Fibroblast of skin of left biceps (primary cell): ENCODE results near the gene SEMA3B.

Experiments
- DNase-seq, 2 experiments: peaks; one replicate each; pipeline ENCODE4 v3.0.0-alpha.2; 2013; ENCODE audit warnings: low read depth in 2 of 2

Gene SEMA3B

GRCh38 chr3:50317300-50317699 is 48.4 kb downstream of the SEMA3B start:
- DNase-seq = no peak

DNA sequence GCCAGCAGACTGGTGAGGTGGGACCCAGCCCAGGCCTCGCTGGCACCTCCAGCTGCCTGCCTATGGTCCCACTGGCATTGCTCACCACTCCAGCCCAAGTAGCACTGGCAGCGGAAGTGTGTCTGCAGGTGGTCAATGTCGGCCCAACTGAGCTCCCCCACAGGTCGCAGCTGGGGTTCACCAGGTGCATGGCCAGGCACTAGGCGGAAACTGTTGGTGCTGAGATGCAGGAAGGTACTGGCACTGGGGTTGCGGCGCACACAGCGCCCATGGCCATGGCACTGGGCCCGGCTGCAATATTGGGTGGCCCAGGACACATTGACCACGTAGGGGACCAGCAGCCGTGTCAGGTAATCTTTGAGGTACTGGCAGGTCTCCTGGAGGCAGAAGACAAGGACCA is 49.2 kb downstream of the SEMA3B start:
- DNase-seq = no peak

DNA sequence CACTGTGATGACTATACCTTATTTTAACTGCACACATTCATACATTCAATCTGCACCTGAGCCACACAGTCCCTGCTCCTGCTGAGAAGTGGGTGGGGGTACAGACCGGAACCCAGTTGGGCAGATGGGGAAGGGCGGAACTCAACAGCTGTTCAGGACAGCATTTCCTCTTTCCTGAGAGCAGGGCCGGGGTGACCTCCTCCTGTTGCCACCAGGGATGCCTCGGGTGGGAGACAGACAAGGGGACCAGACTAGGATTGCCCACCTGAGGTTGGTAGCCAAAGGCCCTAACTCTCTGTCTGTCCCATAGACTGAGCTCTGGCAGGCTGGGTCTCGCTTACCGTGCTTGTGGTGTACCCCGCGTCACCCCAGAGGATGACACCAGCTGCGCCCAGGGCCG is 49.7 kb downstream of the SEMA3B start:
- DNase-seq = no peak

DNA sequence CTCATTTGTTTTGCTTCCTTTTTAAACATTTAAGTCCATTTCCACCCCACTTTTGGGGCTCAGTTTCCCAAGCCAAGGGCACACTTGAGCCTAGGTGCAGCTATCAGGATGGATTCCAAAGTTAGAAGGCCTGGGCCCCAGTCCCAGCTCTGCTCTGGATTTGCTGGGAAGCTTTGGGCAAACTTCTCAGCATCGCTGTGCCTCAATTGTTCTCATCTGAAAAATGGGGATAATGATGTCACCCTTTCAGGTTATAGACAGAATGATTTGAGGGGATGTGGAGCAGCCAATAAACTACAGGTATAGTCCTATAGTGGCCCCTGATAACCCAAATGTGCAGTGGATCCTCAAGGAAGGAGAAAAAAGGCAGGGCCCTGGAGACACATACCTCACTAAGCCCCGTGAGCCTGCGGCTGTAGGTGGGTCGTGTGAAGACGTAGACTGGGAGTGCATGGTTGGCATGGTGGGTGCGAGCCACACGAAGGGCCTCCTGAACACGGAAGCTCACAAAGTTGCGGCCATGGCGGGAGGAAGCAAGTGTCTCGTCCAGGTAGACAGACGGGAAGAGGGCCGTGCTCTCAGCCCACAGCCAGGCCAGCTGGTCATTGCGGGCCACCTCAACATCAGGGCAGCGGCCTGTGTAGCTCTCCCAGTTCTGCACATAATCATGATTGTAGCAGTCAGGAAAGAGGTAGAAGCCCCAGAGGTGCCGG is 50.4 kb downstream of the SEMA3B start:
- no peak for DNase-seq

GRCh38 chr3:50319894-50320625 is 51.1 kb downstream of the SEMA3B start:
- no peak for DNase-seq

DNA sequence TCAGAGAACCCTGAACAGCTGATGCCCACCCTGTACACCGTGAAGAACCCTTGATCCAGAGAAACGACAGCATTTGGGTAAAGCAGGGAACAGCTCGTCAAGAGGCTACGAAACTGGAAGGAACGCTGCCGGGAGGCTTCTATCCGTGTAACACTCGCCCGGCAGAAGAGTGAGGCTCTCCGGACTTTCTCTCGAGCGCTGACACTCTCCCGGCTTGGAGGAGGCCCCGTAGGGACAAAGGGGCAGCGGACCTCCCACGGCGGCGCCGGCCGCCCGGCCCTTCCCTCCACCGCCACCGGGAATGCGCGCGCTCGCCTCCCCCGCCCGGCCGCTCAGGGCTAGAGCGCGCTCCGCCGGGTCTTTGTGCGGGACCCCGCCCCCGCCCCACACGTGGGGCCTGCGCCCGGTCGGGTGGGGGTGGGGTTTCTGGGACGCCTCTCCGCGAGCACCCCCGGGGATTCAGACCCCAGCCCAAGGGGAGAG is 51.9 kb downstream of the SEMA3B start:
- no peak for DNase-seq

DNA sequence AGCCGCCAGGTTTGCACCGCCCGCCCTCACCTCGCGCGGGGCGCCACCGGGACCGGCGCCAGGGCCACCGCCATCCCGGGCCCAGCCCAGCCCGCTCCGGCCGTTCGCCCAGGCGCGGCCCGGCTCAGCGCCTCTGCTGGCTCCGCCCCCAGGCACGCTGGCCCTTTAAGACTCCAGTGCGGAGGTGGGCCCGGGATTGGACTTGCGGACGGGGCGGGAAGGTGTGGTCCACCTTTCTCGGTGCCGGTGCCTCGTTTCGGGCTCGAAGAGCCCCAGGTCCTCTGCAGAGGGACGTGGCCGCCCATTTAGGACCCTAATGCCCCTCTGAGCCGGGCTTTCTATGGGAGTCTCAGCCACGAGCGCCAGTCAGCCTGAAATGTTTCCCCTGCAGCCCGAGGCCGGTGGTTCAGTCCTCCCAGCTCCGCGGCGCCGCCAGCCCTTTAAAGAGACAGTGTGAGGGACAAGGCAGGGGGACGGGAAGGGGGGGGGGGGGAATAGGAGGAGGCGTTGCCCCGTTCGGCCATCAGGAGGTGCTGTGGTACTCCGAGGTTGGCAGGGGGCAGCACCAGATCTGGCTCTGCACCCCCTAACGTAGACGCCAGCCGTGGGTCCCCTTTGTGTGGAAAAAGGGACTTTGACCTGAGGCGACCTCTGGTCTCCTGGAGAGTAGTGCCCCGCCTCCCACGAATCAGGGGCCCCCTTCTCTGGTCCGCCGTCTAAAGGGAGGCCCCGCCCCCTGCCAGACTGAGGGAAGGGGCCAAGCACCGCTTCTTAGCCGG is 52.6 kb downstream of the SEMA3B start:
- peak; percentile 70 to 71 for DNase-seq

DNA sequence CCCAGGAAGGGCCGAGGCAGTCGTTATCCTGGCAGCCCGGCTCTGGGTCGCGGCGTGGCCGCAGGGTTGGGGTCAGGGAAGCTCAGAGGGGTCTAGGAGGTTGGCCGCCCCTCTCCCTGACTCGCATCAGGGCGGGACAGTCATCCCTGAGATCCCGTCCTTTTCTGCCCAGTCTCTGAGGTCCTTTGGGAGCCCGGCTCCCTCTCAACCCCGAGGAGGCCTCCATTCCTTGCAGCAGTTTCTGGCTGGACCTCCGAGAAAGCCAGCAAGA is 53.1 kb downstream of the SEMA3B start:
- no peak for DNase-seq

GRCh38 chr3:50322386-50323091 is 53.6 kb downstream of the SEMA3B start, which contains the start of gene HYAL2:
Gene HYAL2, minus strand, starts transcription at chr3:50322745. Its CDS starts 2,256 bp downstream, at chr3:50320489.
- no peak for DNase-seq

GRCh38 chr3:50323092-50323600 is 54.2 kb downstream of the SEMA3B start:
- no peak for DNase-seq

- no peak for DNase-seq
These were observed 54.8 kb downstream of the SEMA3B start for GRCh38 chr3:50323614-50324199.

- DNase-seq = no peak
These were observed 55.6 kb downstream of the SEMA3B start for GRCh38 chr3:50324351-50325112.

DNA sequence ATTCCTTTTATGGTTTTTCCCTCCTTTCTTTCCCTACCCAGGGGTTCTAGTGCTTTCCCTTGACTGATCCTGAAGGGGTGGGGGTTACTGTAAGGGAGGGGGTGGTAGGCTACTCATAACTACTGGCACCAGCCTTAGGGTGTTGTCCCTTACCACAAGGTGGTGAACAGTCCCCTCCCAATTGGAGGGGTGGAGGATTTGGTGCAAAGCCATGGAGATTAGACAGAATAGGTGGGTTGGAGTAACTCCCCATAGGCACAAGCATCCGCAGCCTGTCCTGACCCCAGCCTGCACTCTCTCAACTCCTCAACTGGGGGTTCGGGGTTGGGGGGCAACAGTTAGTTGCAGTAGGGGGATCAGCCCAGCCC is 56.1 kb downstream of the SEMA3B start:
- DNase-seq = no peak

DNA sequence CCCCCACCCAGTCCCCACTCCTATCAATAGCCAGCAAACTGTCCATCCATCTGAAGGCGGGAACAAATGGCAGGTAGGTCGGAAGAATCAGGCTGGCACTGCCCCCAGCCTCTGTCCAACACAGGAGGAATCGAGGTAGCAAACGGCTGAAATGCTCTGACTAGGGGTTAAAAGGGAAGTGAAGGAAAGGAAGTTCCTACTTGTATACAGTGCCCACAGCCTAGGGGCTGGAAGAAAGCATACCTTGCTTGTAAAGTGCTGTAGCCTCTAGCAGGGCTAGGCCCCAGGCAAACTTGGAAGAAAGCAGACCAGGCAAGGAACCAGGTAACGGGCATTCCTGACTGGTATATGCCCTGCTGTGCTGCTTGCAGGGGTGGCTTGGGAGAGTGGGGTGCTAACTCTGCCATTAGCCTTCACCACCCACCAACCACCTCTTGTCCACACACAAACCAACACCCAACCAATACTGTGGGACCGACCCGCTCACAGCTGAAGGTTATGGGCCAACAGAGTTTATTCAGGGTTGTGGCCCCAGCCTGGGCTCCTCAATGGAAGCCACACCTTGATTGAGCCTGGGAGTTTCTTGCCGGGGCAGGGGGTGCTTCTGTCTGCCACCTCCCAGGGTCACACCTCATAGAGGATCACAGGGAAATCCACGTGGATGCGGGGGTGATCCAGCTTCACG is 56.7 kb downstream of the SEMA3B start:
- no peak for DNase-seq

DNA sequence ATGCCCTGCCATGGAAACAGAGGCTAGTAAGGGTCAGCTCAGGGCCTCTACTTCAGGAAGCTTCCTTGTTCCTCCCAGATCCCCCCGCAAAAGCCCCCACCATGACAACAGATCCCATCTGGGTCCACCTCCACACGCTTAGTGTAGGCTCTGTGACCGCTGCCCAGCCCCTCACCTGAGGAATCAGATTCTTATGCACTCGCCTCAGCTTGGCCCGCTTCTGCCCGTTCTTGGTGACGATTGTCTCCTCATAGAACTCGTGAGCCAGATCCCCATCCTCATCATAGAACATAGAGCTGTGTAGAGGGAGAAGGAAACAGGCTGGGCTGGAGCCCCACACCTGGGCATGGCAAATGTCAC is 57.2 kb downstream of the SEMA3B start:
- no peak for DNase-seq

DNA sequence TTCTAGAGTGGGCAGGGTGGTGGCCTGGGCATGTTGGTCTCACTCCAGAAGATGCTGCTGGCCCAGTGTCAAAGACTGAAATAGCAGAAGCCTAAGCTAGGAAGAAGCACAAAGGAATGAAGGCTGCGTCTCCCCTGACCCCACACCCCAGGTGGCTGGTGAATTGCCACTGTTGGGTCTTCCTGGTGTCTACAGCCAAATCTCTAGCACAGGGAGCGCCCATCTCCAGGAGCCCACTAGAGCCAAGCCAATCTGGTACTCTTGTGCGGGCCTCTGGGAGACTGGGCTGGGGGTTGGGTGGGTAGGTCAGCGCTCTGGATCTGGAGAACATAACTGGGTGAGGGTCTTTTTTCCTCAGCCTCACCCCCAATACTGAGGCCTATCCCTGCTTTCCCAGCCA is 58.2 kb downstream of the SEMA3B start:
- no peak for DNase-seq
